Frontal cortex (tissue), 4 donors: ENCODE results near the gene OLIG2. TPM values are rescaled to one million over a fixed set of nuclear protein-coding genes. Genes with fewer than 3 reads are reported as not detected.

Experiments
- DNase-seq, 2 donors: peaks; one replicate each; pipeline ENCODE4 v3.0.0; 2012; ENCODE audit warnings: low spot score in 2 of 2
- FAIRE-seq: peaks from 2 replicates; lab custom pipeline; 2012; peaks lifted over from hg19 to GRCh38; lab: Jason Lieb, UNC
- total RNA-seq: library from RNA; depleted of rRNA; stranded (reverse); fragments of >200 nt; gene quantifications from one replicate; pipeline ENCODE4 v1.2.3, GENCODE V29; 2014
- donor health status: control.
- donor health status: control.
- donor health status: control.

Gene OLIG2
- total RNA-seq, 1 donor from 2014 or later, result 14.7 TPM

DNA sequence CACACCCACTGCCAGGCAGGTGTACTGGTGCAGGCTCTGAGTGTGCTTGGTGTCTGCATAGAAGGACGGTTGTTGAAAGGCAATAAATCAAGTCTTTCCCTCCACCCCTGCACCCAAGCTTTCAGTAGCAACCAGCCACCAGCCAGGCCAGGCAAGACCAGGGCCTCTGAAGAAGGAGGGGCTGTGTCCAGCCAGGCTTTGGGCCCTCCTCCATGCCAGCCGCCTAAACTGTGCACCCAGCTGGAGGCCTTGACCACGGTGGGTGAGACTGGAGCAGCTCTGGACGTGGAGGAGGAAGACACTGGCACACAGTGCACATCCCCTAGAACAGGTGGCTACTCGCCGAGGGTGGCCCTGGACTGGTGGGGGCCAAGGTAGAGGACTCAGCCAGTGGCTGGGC lies 4.9 kb downstream of the OLIG2 start:
- DNase-seq (peak in 1 of 2 donors; percentile 48), FAIRE-seq (no peak)

DNA sequence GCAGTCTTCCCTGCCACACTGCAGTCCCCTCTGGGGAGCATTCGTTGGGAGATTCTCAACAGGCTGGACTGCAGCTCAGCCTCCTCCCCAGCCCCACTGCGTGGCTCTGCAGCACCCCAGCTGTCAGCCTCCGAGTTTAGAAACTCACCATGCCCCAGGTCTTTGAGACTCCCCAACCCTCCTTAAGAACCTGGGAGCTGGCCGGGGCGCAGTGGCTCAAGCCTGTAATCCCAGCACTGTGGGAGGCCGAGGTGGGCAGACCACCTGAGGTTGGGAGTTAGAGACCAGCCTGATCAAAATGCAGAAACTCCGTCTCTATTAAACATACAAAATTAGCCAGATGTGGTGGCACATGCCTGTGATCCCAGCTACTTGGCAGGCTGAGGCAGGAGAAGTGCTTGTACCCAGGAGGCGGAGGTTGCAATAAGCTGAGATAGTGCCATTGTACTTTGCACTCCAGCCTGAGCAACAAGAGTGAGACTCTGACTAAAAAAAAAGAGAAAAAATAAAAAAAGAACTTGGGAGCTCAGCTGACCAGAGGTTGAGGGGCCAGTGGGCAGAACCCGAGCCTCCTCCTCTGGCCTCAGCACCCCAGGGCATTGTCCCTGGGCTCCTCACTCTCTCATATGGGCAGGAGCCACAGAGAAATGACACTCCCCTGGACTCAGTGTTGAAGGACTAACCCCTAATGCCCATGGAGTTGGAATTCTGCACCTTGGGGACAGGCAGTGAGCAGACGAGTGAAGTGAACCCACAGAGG lies 5.6 kb downstream of the OLIG2 start:
- FAIRE-seq, result no peak

DNA sequence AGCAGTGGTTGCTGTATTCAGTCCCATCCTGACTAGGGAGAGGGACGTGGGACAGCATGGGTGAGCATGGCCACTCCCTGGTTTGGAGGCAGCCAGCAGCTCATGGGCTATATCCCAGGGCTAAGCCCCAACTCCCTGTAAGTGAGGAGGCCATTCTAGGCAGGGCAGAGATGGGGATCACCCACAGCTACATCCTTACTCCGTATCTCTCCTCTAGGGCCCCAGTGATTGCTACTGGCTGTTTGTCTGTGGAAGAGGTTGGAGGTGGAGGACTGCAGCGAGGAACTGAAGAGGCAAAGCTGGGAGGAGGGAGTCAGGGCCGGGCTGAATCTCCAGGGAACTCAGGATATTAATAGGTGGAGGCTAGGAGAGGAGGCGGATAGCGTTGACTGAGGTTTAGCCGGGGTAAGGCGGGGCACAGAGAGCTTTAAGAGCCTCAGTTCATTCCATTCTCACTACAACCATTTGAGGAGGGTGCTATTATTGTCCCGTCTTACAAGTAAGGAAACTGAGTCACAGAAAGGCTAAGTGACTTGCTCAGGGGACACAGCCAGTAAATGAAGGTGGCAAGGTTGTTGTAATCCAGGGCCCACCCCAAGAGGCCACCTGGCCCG lies 6.8 kb downstream of the OLIG2 start:
- no peak for DNase-seq
- FAIRE-seq, result no peak

More for the DNA sequence above, 5.6 kb downstream of the OLIG2 start:
- DNase-seq, result peak in 1 of 2 donors; percentile 47

DNA sequence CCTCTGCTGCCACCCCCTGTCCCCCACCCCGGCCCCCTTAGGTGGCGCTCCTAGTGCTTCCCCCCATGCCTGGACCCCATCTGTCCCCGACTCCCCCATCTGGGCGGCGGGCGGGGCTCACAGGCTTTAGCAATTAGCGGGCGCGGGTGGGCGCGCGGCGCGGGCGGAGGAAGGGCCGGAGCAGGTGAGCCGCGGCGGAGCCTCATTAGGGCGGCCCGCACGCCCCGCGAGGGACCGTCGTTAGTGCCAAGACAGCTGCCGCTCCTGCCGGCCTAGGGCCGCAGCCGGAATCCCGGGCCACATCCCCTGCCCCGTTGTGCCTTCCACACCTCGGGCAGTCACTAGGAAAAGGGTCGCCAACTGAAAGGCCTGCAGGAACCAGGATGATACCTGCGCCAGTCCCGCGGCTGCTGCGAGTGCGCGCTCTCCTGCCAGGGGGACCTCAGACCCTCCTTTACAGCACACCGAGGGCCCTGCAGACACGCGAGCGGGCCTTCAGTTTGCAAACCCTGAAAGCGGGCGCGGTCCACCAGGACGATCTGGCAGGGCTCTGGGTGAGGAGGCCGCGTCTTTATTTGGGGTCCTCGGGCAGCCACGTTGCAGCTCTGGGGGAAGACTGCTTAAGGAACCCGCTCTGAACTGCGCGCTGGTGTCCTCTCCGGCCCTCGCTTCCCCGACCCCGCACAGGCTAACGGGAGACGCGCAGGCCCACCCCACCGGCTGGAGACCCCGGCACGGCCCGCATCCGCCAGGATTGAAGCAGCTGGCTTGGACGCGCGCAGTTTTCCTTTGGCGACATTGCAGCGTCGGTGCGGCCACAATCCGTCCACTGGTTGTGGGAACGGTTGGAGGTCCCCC lies 7.6 kb downstream of the OLIG2 start:
- DNase-seq (no peak), FAIRE-seq (no peak)

DNA sequence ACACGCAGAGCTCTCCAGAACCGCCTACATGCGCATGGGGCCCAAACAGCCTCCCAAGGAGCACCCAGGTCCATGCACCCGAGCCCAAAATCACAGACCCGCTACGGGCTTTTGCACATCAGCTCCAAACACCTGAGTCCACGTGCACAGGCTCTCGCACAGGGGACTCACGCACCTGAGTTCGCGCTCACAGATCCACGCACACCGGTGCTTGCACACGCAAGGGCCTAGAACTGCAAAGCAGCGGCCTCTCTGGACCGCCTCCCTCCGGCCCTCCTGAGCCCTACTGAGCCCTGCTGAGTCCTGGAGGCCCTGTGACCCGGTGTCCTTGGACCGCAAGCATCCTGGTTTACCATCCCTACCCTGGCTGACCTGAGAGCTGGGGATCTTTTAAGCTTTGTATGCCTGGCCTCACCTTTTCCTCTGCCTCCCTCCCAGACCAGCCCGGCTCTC lies 8.3 kb downstream of the OLIG2 start:
- DNase-seq, result no peak
- no peak for FAIRE-seq

DNA sequence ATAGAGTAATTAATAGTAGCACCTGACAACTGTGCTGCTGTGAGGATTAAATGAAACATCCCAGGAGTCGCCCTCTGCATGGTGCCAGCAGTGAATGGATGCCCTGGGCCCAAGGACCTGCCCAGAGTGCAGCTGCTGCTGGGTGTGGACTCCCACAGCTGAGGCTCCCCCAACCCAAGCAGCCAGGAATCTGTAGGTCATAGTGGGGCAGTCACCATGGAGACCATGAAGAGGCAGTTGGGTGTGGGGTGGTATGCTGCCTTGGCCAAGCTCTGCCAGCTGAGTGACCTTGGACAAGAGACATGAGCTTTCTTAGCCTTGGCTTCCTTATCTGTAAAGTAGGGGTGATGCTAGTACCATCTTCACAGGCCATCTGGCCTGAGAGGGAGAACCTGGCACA lies 9.4 kb downstream of the OLIG2 start:
- DNase-seq (no peak), FAIRE-seq (no peak)

DNA sequence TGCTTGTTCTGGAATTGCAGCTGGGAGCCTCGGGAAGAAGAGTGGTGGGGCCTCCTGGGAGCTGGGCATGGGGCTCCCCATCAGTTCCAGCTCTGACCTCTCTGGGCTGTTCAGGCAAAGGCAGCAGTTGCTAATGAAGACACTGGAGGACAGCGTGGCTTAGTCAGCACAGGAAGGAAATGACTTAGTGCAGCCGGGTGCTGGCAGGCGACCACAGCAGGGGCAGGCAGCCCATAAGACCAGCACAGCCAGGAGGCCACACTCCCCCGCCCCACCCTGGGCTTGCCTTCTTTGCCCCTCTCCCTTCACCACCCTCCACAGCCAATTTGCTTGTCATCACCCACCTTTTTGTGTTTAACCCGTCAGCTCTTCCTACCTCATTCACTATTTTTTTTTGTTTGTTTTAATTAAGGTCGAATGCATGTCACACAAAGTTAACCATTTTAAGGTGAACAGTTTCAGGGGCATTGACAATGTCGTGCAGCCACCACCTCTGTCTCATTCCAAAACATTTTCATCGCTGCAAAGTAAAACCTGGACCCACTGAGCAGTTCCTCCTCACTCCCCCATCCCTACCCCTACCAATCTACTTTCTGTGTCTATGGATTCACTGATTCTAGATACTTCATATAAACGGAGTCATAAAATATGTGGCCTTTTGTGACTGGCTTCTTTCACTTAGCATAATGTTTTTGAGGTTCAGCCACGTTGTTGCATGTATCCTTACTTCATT lies 10.9 kb downstream of the OLIG2 start:
- DNase-seq (peak in 1 of 2 donors; percentile 42), FAIRE-seq (no peak)

DNA sequence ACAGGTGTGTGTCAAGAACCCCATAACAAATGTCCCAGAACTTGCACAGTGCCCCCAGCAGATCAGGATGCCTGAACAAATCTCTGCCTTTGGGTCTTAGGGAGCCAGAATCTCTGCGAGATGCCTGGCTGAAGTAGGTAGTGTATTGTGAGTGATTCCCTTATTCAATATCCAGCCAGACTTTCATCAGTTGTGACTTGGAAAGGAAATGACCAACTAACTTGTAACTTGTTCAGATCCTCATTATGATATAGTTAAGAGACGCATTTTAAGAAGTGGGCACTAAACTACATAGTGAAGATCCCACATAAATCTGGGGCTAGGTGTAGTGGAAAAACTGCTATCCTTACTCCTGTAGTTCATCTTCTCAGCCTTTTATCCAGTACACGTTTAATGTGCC lies 11.8 kb downstream of the OLIG2 start:
- no peak for DNase-seq
- FAIRE-seq, result no peak

DNA sequence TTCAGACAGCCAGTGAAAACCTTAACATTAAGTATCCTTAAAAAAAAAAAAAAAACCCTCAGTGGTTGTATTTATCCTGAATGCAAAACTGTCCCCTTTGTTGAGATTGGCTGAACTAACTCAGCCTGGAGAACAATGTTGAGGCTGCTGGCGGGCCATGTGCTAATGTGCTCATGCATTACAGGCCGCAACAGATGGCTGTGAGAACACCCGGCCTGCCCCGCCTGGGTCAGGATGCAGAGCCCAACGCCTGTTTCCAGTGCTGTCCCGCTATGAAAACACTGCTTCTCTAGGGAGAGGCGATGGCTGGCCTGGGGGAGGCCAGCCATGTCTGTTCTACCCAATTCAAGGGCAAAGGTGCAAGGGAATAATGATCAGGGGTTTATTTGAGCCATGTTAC lies 13.8 kb downstream of the OLIG2 start:
- peak in 1 of 2 donors; percentile 73 for DNase-seq
- FAIRE-seq, result no peak

DNA sequence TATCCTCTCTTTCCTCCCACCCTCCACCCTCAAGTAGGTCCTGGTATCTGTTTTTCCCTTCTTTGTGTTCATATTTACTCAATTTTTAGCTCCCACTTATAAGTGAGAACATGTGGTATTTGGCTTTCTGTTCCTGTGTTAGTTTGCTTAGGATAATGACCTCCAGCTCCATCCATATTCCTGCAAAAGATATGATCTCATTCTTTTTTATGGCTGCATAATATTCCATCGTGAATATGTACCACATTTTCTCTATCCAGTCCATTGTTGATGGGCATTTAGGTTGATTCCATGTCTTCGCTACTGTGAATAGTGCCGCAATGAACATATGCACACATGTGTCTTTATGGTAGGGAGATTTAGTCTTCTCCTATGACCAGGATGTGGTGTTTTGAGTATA lies 14.5 kb downstream of the OLIG2 start:
- DNase-seq (no peak), FAIRE-seq (no peak)

DNA sequence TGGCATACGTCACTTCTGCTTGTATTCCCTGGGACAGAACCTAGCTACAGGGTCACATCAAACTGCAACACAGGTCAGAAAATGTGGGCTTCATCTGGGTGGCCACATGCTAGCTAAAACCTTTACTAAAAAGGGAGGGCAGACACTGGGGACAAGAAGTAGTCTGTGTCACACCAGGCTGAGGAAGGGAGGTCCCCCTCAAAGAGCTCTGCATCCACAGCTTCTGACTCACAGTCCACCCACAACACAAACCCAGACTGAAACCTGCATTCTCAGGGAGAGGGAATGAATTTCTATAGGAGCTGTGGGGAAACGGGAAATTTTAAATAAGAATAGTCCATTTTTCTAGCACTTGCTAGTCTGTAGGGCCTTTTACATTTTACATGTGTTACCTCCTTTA lies 16.2 kb downstream of the OLIG2 start:
- FAIRE-seq, result no peak
- no peak for DNase-seq

DNA sequence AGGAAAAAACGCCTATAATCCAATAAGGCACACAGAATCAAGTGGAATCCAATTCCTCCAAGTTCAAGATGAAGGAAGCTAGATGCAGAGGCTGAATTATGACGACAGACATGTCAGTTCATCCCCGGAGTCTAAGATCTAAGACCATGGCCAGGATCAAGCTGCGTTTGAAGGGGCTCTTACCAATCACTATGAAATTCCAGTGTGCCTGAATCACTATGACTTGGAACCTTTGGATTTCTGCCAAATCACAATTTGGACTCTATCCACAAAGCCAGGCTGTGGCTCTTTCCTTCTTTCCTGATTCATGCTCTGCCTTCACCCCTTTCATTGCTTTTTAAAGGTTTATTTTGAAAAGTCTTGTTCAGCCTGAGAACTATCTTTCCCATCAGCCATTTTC lies 17.1 kb downstream of the OLIG2 start:
- FAIRE-seq (no peak), DNase-seq (no peak)

DNA sequence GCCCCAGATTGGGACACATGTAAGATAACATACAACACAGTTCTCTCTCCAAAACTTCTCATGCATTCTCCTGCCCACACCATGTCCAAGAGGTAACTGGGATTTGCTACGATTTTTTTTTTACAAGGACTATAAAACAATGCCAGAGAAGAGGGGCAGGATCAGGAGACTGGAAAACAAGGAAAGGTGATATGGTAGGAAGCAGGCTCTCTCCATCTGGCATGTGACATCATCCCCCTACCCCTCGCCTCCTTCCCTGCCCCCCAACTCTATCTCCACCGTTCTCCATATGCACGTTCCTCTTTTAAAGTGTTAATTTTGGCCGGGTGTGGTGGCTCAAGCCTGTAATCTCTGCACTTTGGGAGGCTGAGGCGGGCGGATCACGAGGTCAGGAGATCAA lies 20.7 kb downstream of the OLIG2 start:
- no peak for DNase-seq
- no peak for FAIRE-seq

DNA sequence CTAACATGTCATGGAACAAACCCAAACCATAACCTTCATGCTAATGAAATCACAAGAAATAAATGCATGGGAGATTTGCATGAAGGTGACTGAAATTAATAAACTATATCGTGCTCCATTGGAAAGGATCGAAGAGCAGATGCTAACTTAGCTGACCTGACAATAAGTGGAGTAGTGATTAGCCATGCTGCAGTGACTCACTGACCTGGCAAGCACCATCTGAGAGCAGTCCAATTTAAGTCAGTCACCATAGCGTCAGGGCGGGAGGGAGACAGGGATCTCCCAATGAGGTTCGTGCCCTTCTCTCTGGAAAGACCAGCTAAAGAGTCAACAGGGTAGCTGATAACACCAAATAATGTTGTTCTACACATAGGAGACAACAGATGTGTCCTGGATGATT lies 21.5 kb downstream of the OLIG2 start:
- DNase-seq, result no peak
- no peak for FAIRE-seq

DNA sequence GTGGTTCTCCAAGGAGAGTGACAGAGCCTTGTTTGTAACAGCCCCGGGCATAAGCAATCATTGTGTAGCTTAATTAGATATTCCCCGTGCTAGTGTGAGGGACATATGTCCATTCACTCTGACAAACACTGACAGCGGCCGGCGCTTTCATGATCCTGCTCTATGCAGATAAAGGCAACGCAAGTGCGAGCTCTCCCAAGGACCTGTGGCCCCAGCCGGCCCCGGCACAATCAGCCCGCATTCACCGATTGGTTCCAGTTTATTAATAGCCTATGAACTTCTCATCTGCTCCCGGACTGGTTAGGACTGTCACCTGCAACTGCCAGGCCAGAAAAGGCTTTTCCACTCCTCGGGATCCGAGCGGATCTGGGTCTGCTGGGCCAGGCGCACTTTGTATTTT lies 26.2 kb downstream of the OLIG2 start:
- DNase-seq (no peak), FAIRE-seq (no peak)

DNA sequence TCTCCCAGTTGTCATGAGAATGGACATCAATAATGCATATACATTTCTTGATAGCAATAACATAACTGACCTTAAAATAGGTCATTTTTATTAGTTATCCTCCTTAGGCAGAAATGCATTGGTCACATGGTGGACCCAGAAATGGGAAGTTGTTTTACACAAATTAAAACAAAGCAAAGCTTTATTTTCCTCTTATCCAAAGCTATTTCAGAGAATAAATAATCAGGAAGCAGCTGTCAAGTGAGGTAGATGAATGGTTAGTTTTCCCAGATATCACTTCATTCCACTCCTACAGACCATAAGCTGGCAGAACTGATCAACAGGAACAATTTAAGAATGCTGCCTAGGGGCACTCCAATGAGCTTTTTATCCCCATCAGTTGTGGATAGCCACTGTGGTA lies 28.2 kb downstream of the OLIG2 start:
- DNase-seq, result no peak

DNA sequence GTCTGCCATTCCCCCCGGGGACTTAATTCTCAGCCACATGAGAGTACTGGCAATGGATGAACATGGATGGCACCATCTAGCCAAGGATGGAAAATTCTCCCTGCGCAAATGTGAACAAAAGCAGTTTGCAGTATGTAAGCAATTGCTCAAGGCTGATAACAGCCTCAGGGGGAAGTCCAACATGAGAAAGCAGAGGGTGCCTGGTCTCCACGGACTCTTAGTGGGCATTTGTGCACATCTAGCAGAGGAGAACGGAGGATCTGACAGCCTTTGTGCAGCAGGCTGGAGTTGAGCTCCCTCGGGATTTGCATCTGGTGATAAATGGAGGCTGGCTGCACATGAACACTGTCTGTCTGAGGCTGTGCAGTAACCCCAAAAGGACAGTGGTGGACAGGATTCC lies 30.3 kb downstream of the OLIG2 start:
- no peak for DNase-seq
- FAIRE-seq, result no peak

More for the DNA sequence above, 28.2 kb downstream of the OLIG2 start:
- FAIRE-seq, result no peak

DNA sequence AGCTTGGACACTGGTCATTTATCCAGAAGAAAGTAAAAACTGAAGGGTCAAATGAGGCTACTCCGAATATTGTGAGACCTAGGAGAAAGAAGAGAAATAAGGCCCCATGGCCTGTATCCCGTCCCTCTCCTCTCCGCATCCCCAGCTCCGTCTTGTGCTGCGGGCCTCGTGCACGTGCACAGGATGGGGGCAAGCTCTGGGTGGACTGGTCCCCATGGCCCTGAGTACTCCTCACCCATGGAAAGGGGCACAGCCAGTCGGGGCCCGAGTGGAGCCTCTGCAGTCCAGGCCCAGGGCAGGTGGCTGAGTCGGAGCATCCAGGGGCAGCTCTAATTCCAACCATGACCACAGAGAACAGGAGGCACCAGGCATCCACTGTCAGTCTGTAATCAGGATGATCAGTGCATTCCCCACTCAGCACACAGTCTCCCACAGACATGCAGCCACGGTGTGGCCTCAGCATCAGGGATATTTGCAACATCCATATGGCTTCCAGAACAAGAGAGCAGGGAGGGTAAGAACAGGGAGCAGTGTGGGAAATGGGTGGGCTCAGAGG lies 31.7 kb downstream of the OLIG2 start:
- FAIRE-seq (no peak), DNase-seq (no peak)

DNA sequence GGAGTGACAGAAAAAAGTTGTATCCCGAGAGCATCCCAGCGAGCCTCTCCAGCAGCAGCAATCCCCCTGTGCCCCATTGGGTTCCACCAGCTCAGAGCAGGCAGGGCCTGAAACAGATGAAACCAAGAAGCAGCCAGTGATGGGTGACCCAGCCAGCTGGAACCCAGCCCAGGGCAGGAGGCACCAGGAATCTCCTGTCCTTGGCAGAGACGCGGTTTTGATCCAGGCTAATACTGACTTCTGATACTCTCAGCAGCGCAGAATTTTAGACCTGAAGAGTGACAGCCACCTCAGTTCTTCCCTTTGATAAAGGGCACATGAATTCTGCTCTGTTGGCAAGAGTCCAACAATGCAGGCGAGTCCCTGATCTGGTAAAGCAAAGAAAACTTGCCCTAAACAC lies 32.8 kb downstream of the OLIG2 start:
- FAIRE-seq (no peak), DNase-seq (no peak)

DNA sequence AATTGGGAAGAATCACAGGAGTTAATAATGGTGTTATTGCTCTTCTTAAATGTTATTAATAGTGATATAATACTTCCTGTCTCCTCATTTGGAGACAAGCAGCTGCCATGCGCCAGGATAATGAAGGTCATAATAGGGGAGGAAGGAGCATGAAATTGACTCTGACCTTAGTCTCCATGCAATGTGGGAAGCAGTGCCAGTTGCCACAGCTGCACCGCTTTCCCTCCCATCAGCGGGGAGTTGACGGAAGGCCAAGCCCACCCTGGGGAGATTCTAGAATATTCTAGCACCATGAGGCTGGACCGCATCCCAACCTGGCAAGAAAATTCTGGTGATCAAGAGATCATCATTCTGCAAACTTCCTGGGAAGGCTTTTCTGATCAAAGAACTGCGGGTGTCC lies 33.2 kb downstream of the OLIG2 start:
- DNase-seq, result no peak
- FAIRE-seq, result no peak
